Calu3 (cell line): Measurements from ENCODE around the gene PRR11. TPM values are rescaled to one million over a fixed set of nuclear protein-coding genes. Genes with fewer than 3 reads are reported as not detected.
"Not testable (repeated sequence)": the region's sequence is repeated elsewhere in the genome, so short reads cannot be mapped to it uniquely, and the experiment has no call there.

Experiments used
- BruUV-seq: library from RNA; stranded (reverse); fragments of 400-500 nt; replicated peaks from 2 replicates; lab custom pipeline; 2021; lab: Mats Ljungman, UMichigan
- CTCF ChIA-PET: fragments of 300-600 bp; sonication (Branson Sonifier 250); formaldehyde crosslinking; loops from one replicate; lab custom pipeline; 2022; ENCODE audit warnings: antibody characterized with exemption; lab: Charles Lee
- DNase-seq: peaks from one replicate; pipeline ENCODE4 v3.0.0; 2022
- H3K27ac Mint-ChIP-seq: one replicate; pipeline ENCODE4 v1.8.0; 2022; ENCODE audit warnings: mixed read lengths; ENCODE audit not compliant: unreplicated experiment
- H3K27me3 Mint-ChIP-seq: one replicate; pipeline ENCODE4 v1.8.0; 2022; ENCODE audit warnings: mixed read lengths; ENCODE audit not compliant: unreplicated experiment
- H3K36me3 Mint-ChIP-seq: one replicate; pipeline ENCODE4 v1.8.0; 2022; ENCODE audit warnings: mild to moderate bottlenecking, moderate library complexity, mixed read lengths; ENCODE audit not compliant: insufficient read depth, unreplicated experiment
- H3K4me1 Mint-ChIP-seq: one replicate; pipeline ENCODE4 v1.8.0; 2022; ENCODE audit warnings: mild to moderate bottlenecking, low read depth, mixed read lengths; ENCODE audit not compliant: unreplicated experiment
- H3K4me3 Mint-ChIP-seq: one replicate; pipeline ENCODE4 v1.8.0; 2022; ENCODE audit warnings: mild to moderate bottlenecking, low read depth, moderate library complexity, mixed read lengths; ENCODE audit not compliant: unreplicated experiment
- H3K9me3 Mint-ChIP-seq: one replicate; pipeline ENCODE4 v1.8.0; 2022; ENCODE audit warnings: low read depth, mixed read lengths; ENCODE audit not compliant: unreplicated experiment
- CTCF ChIP-seq: fragments of 200-600 bp; IDR thresholded peaks from one replicate; pipeline ENCODE4 v1.8.0; 2022; ENCODE audit warnings: antibody characterized with exemption; ENCODE audit not compliant: unreplicated experiment
- intact Hi-C: fragments of 100-400 bp; cut with micrococcal nuclease; formaldehyde crosslinking; loops from one replicate; pipeline ENCODE4 v1.10.0; 2022; ENCODE audit not compliant: unreplicated experiment
- total RNA-seq: library from RNA; stranded (reverse); gene quantifications from 2 replicates; pipeline ENCODE4 v1.2.3, GENCODE V29; 2022

PRR11 gene
- total RNA-seq, 1 experiment from 2014 or later = 52.7 TPM

GRCh38 chr17:59223813-59224212 is 68.3 kb downstream of the PRR11 start:
- H3K4me1 Mint-ChIP-seq = no peaks in the 10 kb centered on the region
- H3K27ac Mint-ChIP-seq = no peak overlapping the region
- intact Hi-C loops = loop anchor here (5.0 kb wide), 1 partner anchor 73 kb away; no protein-coding TSS in a partner anchor
- DNase-seq = no peak
- TF ChIP-seq CTCF = no peak
- H3K36me3 Mint-ChIP-seq = peaks cover 21% of the 10 kb centered on the region
- no TSS peak for BruUV-seq
- CTCF ChIA-PET = interaction anchor here (0.7 kb wide), 1 partner anchor 82 kb away, joined by 4 read pairs; no protein-coding TSS in a partner anchor
- no peaks in the 10 kb centered on the region for H3K27me3 Mint-ChIP-seq
- H3K9me3 Mint-ChIP-seq = no peaks in the 10 kb centered on the region
- no peak overlapping the region for H3K4me3 Mint-ChIP-seq

- H3K9me3 Mint-ChIP-seq, BruUV-seq, H3K36me3 Mint-ChIP-seq, H3K4me1 Mint-ChIP-seq, DNase-seq, H3K27ac Mint-ChIP-seq, intact Hi-C loops, H3K4me3 Mint-ChIP-seq, H3K27me3 Mint-ChIP-seq: not testable (repeated sequence)
- CTCF ChIA-PET = interaction anchor here (0.6 to 0.8 kb wide), 3 partner anchors 12 to 195 kb away, joined by 3 to 8 read pairs (median 4); no protein-coding TSS in a partner anchor
Measured at GRCh38 chr17:59228588-59228987, 73.0 kb downstream of the PRR11 start.

- Mint-ChIP-seq H3K4me3 (no peak overlapping the region), H3K9me3 (no peaks in the 10 kb centered on the region), H3K27ac (no peak overlapping the region), H3K36me3 (no peaks in the 10 kb centered on the region), H3K4me1 (no peaks in the 10 kb centered on the region), H3K27me3 (no peaks in the 10 kb centered on the region)
- CTCF ChIA-PET = no interaction called here
- intact Hi-C loops = no loop called here
- TF ChIP-seq CTCF = no peak
- DNase-seq = no peak
- no TSS peak for BruUV-seq
Measured at GRCh38 chr17:59230764-59231163, 75.2 kb downstream of the PRR11 start.

- intact Hi-C loops = no loop called here
- Mint-ChIP-seq H3K4me1 (no peaks in the 10 kb centered on the region), H3K27me3 (no peaks in the 10 kb centered on the region)
Measured at GRCh38 chr17:59234631-59235030, 79.1 kb downstream of the PRR11 start.

More at GRCh38 chr17:59234631-59235030, 79.1 kb downstream of the PRR11 start:
- Mint-ChIP-seq H3K9me3 (no peaks in the 10 kb centered on the region), H3K4me3 (no peak overlapping the region), H3K27ac (no peak overlapping the region), H3K36me3 (no peaks in the 10 kb centered on the region)
- DNase-seq = no peak
- CTCF ChIA-PET = no interaction called here
- TF ChIP-seq CTCF = no peak
- BruUV-seq = no TSS peak
